GM18870 (cell line): ENCODE measurements around the gene NDUFB10.
"Not testable (repeated sequence)": the region's sequence is repeated elsewhere in the genome, so short reads cannot be mapped to it uniquely, and the experiment has no call there.

ENCODE experiments used
- ATAC-seq: cut with Tn5 transposase; IDR thresholded peaks from one replicate; pipeline ENCODE4 v1.9.1; 2021; ENCODE audit warnings: moderate library complexity; ENCODE audit not compliant: unreplicated experiment

NDUFB10 gene

DNA sequence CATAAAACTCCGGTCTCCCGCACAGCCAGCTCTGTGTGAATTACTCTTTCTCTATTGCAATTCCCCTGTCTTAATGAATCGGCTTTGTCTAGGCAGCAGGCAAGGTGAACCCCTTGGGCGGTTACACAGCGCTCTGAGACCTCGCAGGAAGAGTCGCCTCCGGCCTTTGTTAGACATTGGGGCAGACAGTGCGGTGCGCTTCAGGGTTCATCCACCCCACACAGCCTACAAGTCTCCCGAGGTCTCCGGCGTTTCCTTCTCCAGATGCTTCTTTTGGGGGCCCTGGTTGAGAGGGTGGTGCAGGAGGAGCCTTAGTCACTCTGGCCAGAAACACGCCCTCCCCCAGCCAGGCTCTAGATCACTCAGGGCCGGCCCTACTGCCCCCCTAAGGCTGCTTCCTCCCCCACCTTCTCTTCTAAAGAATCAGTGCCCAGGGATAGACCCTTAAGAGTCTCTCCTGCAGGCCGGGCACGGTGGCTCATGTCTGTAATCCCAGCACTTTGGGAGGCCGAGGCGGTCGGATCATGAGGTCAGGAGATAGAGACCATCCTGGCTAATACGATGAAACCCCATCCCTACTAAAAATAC lies 14.6 kb upstream of the NDUFB10 start:
- no peak for ATAC-seq

DNA sequence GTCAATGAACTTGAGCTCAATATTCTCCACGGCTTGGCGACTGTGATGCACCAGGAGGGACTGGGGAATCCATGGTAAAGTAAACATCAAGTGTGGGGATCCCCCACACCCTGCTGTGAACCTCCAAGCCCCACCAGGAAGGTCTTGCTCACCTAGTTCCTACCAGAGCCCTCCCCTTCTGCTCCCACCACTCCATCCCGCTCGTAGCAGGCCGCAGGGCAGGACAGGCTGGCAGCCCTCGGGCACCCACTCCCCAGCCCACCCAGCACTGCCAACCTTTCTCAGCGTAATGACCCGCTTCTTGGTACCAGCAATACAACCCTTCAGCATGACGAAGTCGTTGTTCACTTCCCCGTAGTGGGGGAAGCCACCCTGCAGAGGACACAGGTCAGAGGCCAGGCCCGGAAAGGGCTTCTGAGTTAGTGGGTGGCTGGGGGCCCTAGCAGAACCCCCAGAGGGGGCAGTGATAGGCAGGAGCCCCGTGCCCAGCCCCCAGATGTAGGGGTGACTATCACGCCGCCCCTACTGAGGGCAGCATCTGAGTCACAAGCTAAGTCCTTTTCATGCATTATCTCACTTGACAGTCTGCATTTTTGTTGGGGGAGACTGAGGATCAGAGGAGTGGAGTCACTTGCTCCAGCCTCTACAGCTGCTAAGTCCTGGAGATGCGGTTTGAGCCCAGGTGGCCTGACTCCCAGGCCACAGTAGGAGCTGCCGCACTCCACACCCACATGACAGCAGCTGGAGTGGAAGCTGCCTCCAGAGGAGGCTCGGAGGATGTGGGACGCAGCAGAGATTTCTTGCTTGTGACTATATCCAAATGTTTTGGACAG lies 13.6 kb upstream of the NDUFB10 start:
- no peak for ATAC-seq

DNA sequence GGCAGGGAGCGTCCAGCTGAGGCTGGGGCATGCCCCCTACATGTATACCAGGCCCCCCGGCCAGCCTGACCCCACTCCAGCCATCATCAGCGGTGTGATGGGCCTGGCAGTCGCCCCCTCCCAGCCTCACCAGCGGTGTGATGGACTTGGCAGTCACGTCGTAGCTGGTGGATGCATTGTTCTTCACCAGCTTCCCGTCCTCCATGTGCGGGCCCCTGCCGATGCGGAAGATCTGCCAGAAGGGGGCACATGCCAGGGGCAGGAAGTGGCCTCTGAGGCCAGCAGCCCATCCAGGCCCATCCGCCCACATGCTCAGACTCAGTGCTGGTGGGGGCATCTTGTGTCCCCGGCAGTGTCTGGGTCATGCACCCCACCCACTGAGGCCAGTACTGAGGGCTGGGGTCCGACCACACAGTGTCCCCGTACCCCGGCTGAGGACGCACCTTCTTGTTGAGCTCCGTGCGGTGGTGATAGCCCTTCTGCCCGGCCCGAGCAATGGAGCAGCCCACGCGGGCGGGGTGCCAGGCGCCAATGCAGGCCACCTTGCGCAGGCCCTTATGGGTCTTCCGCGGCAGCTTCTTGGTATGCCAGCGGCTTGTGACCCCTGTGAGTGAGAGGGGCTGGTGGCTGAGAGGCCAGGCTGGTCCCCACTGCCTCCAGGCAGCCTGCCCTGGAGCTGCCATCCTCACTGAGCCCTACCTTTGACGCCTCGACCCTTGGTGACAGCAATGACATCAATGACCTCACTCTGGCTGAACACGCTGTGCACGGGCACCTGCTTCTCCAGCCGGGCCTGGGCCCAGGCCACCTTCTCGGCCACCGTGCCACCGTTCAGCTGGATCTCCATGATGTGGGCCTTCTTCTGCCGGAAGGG lies 12.6 kb upstream of the NDUFB10 start:
- ATAC-seq = no peak

DNA sequence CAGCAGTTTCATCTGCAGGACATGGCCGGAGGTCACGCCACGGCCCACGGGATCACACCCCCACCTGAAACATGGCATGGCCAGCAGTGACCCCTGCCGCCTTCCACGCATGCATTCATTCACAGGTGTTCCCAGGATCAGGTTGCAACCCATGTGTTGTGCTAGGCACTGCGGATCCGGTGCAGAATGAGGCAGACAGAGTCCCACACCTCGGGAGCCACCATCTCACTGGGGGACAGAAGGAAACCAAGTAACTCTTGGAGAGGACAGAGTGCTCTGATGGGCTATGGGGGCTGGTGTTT lies 12.0 kb upstream of the NDUFB10 start:
- ATAC-seq = no peak

DNA sequence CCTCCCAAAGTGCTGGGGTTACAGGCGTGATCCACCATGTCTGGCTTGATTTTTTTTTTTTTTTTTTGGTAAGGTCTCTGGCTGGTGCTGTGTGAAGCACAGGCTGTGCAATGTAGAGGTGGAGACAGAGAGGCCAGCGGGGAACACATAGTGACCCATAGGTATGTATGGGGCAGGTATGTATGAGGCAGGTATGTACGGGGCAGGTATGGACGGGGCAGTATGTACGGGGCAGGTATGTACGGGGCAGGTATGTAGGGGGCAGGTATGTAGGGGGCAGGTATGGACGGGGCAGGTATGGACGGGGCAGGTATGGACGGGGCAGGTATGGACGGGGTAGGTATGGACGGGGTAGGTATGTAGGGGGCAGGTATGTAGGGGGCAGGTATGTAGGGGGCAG lies 9.8 kb upstream of the NDUFB10 start:
- ATAC-seq = no peak

DNA sequence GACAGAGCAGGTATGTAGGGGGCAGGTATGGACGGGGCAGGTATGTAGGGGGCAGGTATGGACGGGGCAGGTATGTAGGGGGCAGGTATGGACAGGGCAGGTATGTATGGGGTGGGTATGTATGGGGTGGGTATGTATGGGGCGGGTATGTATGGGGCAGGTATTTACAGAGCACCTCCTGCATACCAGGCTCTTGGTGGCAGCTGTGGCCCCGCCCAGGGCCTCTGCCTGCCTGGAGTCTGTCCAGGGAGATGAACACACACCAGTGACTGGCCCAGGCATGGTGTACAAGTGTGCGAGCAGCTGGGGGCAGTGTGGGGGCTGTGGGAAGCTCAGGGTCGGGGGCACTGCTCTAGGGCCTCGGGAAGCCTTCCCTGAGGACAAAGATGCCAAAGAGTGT lies 9.3 kb upstream of the NDUFB10 start:
- no peak for ATAC-seq

DNA sequence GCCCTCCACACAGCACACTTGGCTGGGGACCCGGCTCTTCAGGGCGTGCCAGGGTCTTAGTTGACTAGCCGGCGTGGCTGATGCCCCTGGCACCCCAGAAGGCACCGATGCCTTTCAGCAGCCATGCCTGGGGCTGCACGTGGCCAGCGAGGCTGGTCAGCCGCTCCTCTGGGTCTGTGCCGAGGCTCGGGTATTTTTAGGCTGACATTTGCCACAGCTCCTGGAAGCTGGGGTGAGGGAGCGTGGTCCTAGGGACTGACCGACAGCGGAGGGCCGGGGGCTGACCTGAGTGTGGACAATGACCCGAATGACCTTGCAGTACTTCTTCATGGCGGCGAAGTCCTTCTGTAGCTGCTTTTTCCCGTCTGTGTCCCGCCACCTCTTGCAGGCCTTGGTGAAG lies 8.8 kb upstream of the NDUFB10 start:
- ATAC-seq = no peak

DNA sequence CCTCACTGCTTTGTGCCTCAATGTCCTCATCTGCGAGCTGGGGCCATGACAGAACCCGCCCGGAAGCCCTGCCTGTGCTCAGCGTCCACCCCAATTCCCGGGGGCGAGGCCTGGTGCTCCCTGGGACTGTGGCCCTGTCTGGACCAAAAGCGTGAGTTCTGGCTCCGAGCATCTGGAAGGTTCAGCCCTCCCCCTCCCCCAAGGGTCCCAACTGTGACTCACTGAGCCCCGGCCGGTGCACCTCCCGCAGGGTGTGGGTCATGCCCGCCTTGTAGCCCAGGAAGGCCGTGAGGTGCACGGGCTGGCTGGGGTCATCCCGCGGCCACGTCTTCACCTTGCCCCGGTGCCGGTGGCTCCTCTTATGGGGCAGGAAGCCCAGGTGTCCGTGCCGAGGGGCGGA lies 5.6 kb upstream of the NDUFB10 start:
- ATAC-seq = no peak

DNA sequence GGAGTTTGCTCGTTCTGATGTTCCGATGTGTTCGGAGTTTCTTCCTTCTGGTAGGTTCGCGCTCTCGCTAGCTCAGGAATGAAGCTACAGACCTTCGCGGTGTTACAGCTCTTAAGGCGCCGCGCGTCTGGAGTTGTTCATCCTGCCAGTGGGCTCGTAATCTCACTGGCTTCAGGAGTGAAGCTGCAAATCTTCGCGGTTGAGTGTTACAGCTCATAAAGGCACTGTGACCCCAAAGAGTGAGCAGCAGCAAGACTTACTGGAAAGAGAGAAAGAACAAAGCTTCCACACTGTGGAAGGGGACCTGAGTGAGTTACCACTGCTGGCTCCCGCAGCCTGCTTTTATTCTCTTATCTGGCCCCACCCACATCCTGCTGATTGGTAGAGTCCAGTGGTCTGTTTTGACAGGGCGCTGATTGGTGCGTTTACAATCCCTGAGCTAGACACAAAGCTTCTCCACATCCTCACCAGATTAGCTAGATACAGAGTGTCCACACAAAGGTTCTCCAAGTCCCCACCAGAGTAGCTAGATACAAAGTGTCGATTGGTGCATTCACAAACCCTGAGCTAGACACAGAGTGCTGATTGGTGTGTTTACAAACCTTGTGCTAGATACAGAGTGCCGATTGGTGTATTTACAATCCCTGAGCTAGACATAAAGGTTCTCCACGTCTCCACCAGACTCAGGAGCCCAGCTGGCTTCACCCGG lies 1.8 kb upstream of the NDUFB10 start:
- not testable (repeated sequence) for ATAC-seq

DNA sequence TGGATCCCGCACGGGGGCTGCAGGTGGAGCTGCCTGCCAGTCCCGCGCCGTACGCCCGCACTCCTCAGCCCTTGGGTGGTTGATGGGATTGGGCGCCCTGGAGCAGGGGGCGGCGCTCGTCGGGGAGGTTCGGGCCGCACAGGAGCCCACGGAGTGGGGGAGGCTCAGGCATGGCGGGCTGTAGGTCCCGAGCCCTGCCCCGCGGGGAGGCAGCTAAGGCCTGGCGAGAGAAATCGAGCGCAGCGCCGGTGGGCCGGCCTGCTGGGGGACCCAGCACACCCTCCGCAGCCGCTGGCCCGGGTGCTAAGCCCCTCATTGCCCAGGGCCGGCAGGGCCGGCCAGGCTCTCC lies 1.2 kb upstream of the NDUFB10 start:
- not testable (repeated sequence) for ATAC-seq

DNA sequence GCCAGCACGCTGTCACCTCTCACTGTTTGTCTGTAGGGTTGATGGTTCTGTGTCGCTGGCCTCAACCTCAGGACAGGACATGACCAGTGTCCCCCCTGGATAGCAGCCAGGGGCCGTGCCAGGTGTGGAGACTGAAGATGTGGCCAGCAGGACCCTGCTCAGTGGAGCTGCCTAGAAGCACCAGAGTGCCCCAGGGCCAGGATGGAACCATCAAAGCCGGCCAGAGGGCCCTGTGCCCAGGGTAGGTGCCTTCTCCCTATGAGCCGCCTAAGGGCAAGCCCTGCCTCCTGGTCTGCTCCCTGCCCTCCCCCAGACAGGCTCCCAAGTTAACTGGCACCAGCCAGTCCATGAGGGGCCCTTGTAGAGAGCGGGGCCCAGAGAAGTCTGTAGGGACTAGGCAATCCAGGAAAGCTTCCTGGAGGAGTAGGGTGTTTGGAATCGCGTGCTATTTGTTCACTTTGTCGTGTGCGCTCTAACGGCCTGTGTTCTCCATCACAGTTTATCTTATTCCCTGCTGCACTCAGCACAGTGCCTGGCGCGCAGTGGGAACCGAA lies 546 bp upstream of the NDUFB10 start:
- ATAC-seq = no peak

DNA sequence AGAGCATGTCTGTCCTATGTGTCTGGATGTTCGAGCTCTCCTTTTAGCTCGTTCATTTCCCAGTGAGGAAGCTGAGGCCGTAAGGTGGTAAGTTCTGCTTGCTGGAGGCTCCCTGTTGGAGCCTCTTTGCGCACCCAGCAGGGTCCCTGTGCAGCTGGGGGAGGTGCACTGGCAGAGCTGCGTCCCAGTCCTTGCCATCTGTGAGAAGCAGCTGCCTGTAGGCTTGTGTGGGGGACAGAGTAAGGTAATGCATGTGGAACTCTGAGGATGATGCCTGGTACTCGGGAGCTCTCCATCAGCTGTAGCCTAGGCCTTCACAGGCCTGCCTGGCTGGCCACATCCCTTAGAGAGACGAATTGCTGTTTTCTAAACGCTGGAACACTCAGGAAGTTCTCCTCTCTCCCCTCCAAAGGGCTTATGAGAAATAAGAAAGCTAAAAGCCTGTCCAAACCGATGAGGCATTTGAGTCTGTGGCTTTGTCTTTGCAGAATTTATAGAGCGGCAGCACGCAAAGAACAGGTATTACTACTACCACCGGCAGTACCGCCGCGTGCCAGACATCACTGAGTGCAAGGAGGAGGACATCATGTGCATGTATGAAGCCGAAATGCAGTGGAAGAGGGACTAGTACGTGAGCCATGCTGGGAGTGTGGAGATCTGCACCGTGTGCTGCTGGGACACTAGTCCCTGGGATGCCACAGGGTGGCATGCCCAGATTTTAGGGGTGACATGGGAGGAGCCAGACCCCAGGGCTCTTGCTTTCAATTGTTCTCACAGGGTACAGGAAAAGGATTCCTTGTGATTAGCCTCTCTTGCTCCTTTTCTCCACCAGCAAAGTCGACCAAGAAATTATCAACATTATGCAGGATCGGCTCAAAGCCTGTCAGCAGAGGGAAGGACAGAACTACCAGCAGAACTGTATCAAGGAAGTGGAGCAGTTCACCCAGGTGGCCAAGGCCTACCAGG lies 1.6 kb downstream of the NDUFB10 start:
- ATAC-seq = no peak

DNA sequence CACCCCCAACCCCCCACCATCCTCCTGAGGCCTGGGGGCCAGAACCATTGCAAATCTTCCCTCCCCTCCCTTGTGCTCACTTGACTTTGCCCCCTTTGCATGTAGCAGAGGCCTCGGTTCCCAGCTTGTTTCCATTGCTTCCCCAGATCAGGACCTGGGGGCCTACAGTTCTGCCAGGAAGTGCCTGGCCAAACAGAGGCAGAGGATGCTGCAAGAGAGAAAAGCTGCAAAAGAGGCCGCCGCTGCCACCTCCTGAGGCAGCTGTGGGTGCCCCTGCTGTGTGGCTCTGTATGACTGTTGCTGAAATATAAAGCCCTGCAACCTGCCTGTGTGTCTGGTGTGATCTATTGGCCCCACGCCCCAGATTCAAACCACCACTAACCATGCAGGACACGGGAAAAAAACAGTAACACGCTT lies 2.3 kb downstream of the NDUFB10 start:
- no peak for ATAC-seq

DNA sequence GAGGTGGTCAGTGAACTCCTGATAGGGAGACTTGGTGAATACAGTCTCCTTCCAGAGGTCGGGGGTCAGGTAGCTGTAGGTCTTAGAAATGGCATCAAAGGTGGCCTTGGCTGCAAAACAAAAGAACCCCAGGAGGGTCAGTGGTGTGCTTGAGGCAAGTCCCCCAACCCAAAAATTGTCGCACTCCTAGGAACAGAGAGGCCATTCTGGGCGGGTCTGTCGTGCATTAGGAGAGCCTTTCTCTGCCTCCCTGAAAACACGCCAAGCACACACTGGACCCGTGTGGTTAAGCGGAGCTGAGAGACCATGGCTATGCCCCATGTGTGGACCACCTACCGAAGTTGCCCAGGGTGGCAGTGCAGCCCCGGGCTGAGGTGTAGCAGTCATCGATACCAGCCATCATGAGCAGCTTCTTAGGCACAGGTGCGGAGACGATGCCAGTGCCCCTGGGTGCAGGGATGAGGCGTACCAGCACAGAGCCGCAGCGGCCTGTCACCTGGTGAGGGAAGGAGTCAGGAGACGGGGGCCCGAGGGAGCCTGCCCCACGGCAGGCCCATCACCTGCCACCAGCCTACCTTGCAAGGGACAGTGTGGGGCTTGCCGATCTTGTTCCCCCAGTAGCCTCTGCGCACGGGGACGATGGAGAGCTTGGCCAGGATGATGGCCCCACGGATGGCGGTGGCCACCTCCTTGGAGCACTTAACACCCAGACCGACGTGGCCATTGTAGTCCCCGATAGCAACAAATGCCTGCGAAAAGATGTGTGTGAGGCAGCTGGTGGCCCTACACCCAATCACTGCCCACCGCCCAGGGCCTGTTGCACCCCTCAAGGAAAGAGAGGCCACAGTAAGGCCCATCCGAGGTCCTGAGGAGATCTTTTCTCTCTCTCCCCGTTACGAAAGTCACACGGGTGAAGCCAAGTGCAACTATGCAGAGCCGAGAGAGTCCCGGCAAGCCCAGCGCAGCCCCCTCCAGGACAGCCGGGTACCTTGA lies 3.1 kb downstream of the NDUFB10 start:
- not testable (repeated sequence) for ATAC-seq

DNA sequence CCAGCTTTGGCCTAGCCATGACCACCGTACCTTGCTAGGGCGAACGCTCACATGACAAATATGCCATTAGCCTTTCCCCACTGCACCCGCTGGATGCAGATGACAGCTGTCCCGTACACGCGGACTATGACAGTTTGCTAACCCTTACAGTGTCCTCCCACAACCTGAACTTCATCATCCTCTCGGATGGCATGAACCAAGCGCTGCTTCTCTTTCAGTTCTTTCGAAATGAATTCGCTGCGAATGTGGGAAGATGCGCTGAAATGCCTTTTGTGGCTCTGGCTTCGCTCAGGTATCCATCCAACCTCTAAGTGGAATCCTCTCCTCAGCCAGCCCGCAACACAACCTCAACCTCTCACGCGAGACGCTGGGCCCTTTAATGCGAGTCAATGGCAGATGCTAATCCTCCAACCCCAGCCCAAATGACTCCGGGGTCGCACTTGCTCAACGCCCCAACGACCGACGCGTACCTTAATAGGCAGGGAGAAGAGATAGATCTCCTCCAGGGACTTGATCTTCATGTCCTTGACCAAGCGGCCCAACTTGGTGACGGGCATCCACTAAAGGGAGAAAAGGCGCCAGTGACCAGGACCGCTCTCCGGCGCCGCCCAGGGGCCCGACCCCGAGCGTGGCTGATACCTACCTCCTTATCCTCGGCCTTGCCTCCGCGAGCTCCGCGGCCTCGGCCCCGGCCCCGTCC lies 4.6 kb downstream of the NDUFB10 start:
- no peak for ATAC-seq

DNA sequence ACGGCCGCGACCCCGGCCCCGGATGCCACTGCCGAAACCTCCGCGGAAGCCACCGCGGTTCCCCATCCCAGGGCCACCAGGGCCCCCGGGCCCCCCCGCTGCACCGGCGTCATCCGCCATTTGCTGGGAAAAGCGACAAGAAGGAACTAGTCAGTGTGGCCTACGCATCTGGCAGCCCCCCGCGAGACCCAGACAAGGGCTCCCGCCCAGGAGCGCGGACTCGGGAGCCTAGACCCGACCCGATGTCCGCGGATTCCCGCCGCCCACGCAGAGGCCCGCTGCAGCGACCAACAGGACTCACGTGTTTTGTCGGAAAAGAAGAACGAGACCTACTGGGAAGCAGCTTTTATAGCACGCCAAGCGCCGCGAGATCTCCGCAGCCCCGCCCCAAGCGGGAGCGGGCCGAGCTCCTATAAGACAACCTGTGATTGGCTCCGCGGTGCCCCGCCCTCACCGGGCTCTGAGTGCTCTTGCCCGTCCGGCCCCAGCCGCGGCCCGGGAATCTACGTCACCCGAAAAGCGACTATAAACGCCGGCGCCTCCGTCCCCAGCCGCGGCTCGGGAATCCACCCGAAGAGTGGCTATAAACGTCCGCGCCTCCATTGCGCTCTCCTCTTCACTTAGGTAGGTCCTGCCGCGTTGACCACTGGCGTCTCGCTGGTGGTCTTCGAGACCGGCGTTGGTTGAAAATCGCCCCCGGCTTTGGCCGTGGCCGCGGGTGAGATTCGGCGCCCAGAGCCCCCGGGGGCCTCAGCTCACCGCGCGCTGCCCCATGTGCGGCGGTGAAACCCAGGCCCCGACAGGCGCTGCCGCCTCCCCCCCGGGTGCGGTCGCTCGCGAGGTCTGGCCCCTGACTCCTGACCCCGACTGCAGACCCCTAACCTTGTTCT lies 5.4 kb downstream of the NDUFB10 start, which contains the start of gene RPS2:
Gene RPS2 (minus strand): TSS at position 321 of the 890 bp plus-strand sequence. CDS start 201 bp downstream, at position 120.
- peak; percentile 79 for ATAC-seq
